NT2/D1 (cell line): ENCODE results near the gene AFAP1L2.

Source experiments
- YY1 ChIP-seq: IDR thresholded peaks from 2 replicates; pipeline ENCODE4 v1.6.1; 2011; ENCODE audit not compliant: insufficient read length, insufficient read depth
- ZNF274 ChIP-seq: IDR thresholded peaks from 2 replicates; pipeline ENCODE4 v1.6.1; 2011; ENCODE audit warnings: mild to moderate bottlenecking, low read depth, low read length

DNA sequence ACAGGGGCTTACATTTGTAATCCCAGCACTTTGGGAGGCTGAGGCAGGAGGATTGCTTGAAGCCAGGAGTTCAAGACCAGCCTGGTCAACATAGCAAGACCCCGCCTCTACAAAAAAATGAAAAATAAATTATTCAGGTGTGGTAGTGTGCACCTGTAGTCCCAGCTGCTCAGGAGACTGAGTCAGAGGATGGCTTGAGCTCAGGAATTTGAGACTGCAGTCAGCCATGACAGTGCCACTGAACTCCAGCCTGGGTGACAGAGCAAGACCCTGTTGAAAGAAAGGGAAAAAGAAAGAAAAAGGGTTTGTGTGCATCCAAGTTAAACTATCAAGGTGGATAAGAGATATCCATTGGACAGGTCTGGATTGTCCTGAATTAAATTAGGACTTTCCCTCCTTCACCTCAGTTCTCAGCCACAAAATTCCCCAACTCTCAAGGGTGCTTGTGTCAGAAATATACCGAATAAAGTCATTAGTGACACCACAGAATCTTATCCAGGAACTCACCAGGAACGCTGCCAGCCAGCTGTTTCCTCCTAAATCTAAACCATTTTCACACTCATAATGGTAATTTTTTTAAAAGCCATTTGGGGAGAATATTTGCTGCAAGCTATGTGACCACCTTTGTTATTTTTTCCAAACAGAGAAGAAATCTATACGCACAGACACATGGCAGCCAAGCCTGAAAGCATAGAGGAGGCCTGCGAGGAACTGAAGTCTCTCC lies 12.0 kb downstream of the AFAP1L2 start:
- TF ChIP-seq YY1 = no peak
- no peak for TF ChIP-seq ZNF274
